ENCODE measurements around the gene THRB. TPM values are rescaled to one million over a fixed set of nuclear protein-coding genes. Genes with fewer than 3 reads are reported as not detected.

THRB gene
- polyA plus RNA-seq, 1 of the 3 experiments (the other 2 are of a cell fraction): 0.02 TPM

DNA sequence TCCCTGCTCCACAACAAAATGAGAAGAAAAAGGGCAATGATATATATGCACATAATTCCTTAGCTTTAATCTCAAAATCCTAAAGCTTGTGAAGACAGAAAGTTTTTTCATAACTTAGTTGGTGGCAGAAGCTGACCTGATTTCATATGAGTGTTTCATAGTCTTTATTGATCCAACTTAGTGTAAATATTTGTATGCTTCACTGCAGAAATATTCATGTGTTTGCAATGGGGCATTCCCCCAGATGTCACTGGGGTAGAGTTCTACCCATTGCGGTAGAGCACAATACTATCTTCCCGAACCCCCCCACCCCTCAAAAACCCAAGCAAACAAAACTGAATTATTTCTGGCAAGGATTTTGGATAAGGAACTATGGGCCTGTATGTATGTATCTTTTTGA is 221.2 kb downstream of the THRB start:
- DNase-seq: no peak
- Histone ChIP-seq H3K4me1 (ENCODE audit: control insufficient read depth in 1 of 2, insufficient read depth in 2 of 2, low read depth in 1 of 2, low read length in 1 of 2) (peaks cover 0 to 4% of the 10 kb centered on the region in 2 experiments; a peak in 2 of 4 replicates), H3K9ac (no peak overlapping the region), H3K4me3 (ENCODE audit: low read depth in 2 of 2, low read length in 1 of 2) (no peak overlapping the region), H3K27me3 (ENCODE audit: insufficient read depth) (no peaks in the 10 kb centered on the region), H3K36me3 (replicated peaks in 1 of 2; ENCODE audit: control insufficient read depth in 1 of 2, insufficient read depth in 2 of 2, low read length in 1 of 2) (no peaks in the 10 kb centered on the region), H3K79me2 (ENCODE audit: insufficient read depth) (no peaks in the 10 kb centered on the region), H3F3A (replicated peaks; ENCODE audit: insufficient read depth) (no peaks in the 10 kb centered on the region), H3K9me2 (no peaks in the 10 kb centered on the region), H3K9me3 (no peaks in the 10 kb centered on the region), H4K20me1 (ENCODE audit: insufficient read depth) (no peaks in the 10 kb centered on the region), H3K27ac (ENCODE audit: low read depth in 2 of 2, low read length in 1 of 2) (no peak overlapping the region), H3K4me2 (no peak overlapping the region), H2AFZ (ENCODE audit: low read depth) (no peak overlapping the region)
- POLR2A ChIA-PET: no interaction called here
- TF ChIP-seq GABPA (IDR thresholded peaks at IDR 0.05; ENCODE audit: low read depth): no peak
- TF ChIP-seq RCOR1 (IDR thresholded peaks at IDR 0.05; ENCODE audit: low read length): no peak
- TF ChIP-seq YY1 (IDR thresholded peaks at IDR 0.05; ENCODE audit: low read depth): no peak
- no peak for TF ChIP-seq FOSL2 (IDR thresholded peaks at IDR 0.05; ENCODE audit: borderline replicate concordance, low read depth)
- TF ChIP-seq NRF1 (IDR thresholded peaks at IDR 0.05; ENCODE audit: low read depth, low read length): no peak
- no peak for TF ChIP-seq SIN3A (IDR thresholded peaks at IDR 0.05; ENCODE audit: borderline replicate concordance, low read depth, low read length)
- TF ChIP-seq EP300 (IDR thresholded peaks at IDR 0.05; ENCODE audit: borderline replicate concordance in 1 of 2, low read depth in 1 of 2, low read length in 1 of 2): no peak
- TF ChIP-seq RFX5 (IDR thresholded peaks at IDR 0.05; ENCODE audit: low read length): no peak
- no peak for TF ChIP-seq JUND (IDR thresholded peaks at IDR 0.05)
- WGBS (ENCODE audit: low lambda C conversion rate): 74% methylated on average over 2 of the region's 2 CpGs
- CTCF ChIA-PET: interaction anchor here (1.0 kb wide), 1 partner anchor 197 kb away, joined by 3 read pairs; no protein-coding TSS in a partner anchor

DNA sequence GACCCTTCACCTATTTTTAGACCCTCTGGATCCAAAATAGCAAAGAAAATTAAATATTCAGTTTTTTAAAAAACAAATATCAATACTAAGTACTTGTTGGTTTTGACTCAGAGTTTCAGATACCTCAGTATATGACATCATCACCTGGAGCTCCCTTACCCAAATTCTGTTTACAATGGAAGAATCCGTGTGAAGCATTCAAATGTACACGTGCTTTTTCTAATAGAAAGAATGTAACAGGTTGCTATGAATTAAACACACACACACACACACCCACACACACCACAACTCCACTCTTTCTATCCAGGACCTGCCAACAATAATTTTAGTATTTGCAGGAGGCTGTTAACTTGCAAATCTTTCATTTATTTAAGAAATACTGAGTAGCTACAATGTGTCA is 221.8 kb downstream of the THRB start:
- Histone ChIP-seq H3F3A (replicated peaks; ENCODE audit: insufficient read depth) (no peaks in the 10 kb centered on the region), H3K9me2 (no peaks in the 10 kb centered on the region), H4K20me1 (ENCODE audit: insufficient read depth) (no peaks in the 10 kb centered on the region), H3K9ac (no peak overlapping the region), H3K79me2 (ENCODE audit: insufficient read depth) (no peaks in the 10 kb centered on the region), H3K36me3 (replicated peaks in 1 of 2; ENCODE audit: control insufficient read depth in 1 of 2, insufficient read depth in 2 of 2, low read length in 1 of 2) (no peaks in the 10 kb centered on the region), H3K4me3 (ENCODE audit: low read depth in 2 of 2, low read length in 1 of 2) (no peak overlapping the region), H3K27me3 (ENCODE audit: insufficient read depth) (no peaks in the 10 kb centered on the region; the same call in 1 of the 2 replicates), H3K4me2 (no peak overlapping the region), H3K27ac (ENCODE audit: low read depth in 2 of 2, low read length in 1 of 2) (no peak overlapping the region), H2AFZ (ENCODE audit: low read depth) (no peak overlapping the region), H3K9me3 (no peaks in the 10 kb centered on the region), H3K4me1 (ENCODE audit: control insufficient read depth in 1 of 2, insufficient read depth in 2 of 2, low read depth in 1 of 2, low read length in 1 of 2) (peaks cover 0 to 4% of the 10 kb centered on the region in 2 experiments; a peak in 2 of 4 replicates)
- CTCF ChIA-PET: interaction anchor here (1.0 kb wide), 1 partner anchor 197 kb away, joined by 3 read pairs; no protein-coding TSS in a partner anchor
- 87% methylated on average over 2 of the region's 2 CpGs for WGBS (ENCODE audit: low lambda C conversion rate)
- POLR2A ChIA-PET: no interaction called here
- TF ChIP-seq, protein P1, sequence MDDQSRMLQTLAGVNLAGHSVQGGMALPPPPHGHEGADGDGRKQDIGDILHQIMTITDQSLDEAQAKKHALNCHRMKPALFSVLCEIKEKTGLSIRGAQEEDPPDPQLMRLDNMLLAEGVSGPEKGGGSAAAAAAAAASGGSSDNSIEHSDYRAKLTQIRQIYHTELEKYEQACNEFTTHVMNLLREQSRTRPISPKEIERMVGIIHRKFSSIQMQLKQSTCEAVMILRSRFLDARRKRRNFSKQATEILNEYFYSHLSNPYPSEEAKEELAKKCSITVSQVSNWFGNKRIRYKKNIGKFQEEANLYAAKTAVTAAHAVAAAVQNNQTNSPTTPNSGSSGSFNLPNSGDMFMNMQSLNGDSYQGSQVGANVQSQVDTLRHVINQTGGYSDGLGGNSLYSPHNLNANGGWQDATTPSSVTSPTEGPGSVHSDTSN (IDR thresholded peaks at IDR 0.05): no peak
- TF ChIP-seq NRF1 (IDR thresholded peaks at IDR 0.05; ENCODE audit: low read depth, low read length) (no peak), TAF1 (IDR thresholded peaks at IDR 0.05; ENCODE audit: borderline replicate concordance, low read depth, low read length) (no peak), RAD21 (IDR thresholded peaks at IDR 0.05; ENCODE audit: low read length) (no peak), SIN3A (IDR thresholded peaks at IDR 0.05; ENCODE audit: borderline replicate concordance, low read depth, low read length) (no peak)
- TF ChIP-seq, protein P2, sequence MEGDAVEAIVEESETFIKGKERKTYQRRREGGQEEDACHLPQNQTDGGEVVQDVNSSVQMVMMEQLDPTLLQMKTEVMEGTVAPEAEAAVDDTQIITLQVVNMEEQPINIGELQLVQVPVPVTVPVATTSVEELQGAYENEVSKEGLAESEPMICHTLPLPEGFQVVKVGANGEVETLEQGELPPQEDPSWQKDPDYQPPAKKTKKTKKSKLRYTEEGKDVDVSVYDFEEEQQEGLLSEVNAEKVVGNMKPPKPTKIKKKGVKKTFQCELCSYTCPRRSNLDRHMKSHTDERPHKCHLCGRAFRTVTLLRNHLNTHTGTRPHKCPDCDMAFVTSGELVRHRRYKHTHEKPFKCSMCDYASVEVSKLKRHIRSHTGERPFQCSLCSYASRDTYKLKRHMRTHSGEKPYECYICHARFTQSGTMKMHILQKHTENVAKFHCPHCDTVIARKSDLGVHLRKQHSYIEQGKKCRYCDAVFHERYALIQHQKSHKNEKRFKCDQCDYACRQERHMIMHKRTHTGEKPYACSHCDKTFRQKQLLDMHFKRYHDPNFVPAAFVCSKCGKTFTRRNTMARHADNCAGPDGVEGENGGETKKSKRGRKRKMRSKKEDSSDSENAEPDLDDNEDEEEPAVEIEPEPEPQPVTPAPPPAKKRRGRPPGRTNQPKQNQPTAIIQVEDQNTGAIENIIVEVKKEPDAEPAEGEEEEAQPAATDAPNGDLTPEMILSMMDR (IDR thresholded peaks at IDR 0.05): no peak
- no peak for DNase-seq
